ENCODE results near the gene SEC16A.
"Not testable (repeated sequence)": the region's sequence is repeated elsewhere in the genome, so short reads cannot be mapped to it uniquely, and the experiment has no call there.

SEC16A gene

GRCh38 chr9:136439481-136440408 lies 43.1 kb downstream of the SEC16A start, which contains the start of gene INPP5E:
INPP5E (minus strand) TSS chr9:136439845; CDS start chr9:136439419, 426 bp downstream.
- peak; percentile 76 to 78 for DNase-seq (ENCODE audit: low read depth in 2 of 2)

GRCh38 chr9:136438548-136439480 lies 44.0 kb downstream of the SEC16A start:
- peak; percentile 44 to 45 for DNase-seq (ENCODE audit: low read depth in 2 of 2)

- DNase-seq (ENCODE audit: low read depth in 2 of 2), result no peak
Measured at GRCh38 chr9:136437839-136438547, 44.8 kb downstream of the SEC16A start.

- no peak for DNase-seq (ENCODE audit: low read depth in 2 of 2)
Measured at GRCh38 chr9:136437430-136437829, 45.4 kb downstream of the SEC16A start.

GRCh38 chr9:136436055-136436634 lies 46.7 kb downstream of the SEC16A start:
- DNase-seq (ENCODE audit: low read depth in 2 of 2), result no peak

- DNase-seq (ENCODE audit: low read depth in 2 of 2), result no peak
Measured at GRCh38 chr9:136434580-136435169, 48.2 kb downstream of the SEC16A start.

- DNase-seq (ENCODE audit: low read depth in 2 of 2), result no peak
Measured at GRCh38 chr9:136433849-136434579, 48.8 kb downstream of the SEC16A start.

GRCh38 chr9:136433043-136433715 lies 49.7 kb downstream of the SEC16A start:
- no peak for DNase-seq (ENCODE audit: low read depth in 2 of 2)

- DNase-seq (ENCODE audit: low read depth in 2 of 2), result no peak
Measured at GRCh38 chr9:136432591-136432990, 50.2 kb downstream of the SEC16A start.

GRCh38 chr9:136431782-136432350 lies 51.0 kb downstream of the SEC16A start:
- DNase-seq (ENCODE audit: low read depth in 2 of 2), result no peak

GRCh38 chr9:136430588-136431234 lies 52.1 kb downstream of the SEC16A start:
- no peak for DNase-seq (ENCODE audit: low read depth in 2 of 2)

GRCh38 chr9:136429683-136430491 lies 53.0 kb downstream of the SEC16A start:
- no peak for DNase-seq (ENCODE audit: low read depth in 2 of 2)

GRCh38 chr9:136429075-136429628 lies 53.7 kb downstream of the SEC16A start:
- DNase-seq (ENCODE audit: low read depth in 2 of 2), result no peak

- no peak for DNase-seq (ENCODE audit: low read depth in 2 of 2)
Measured at GRCh38 chr9:136426787-136427186, 56.1 kb downstream of the SEC16A start.

GRCh38 chr9:136425367-136425766 lies 57.5 kb downstream of the SEC16A start:
- DNase-seq (ENCODE audit: low read depth in 2 of 2), result not testable (repeated sequence)

- DNase-seq (ENCODE audit: low read depth in 2 of 2), result no peak
Measured at GRCh38 chr9:136424750-136425362, 58.0 kb downstream of the SEC16A start.

Measured in stimulated activated CD8-positive, alpha-beta memory T cell treated with anti-CD3 and anti-CD28 coated beads, Interleukin-2, amount 100 ng/mL, for 48 hours (primary cell).